GM06990 (cell line): ENCODE data around the gene ARRDC1.

Experiments
- DNase-seq: peaks from one replicate; pipeline ENCODE4 v3.0.0-alpha.2; 2011; ENCODE audit not compliant: insufficient read length; ENCODE audit errors: extremely low read depth
- H3K27me3 ChIP-seq: replicated peaks from 2 replicates; pipeline ENCODE4 v1.6.0; 2011; ENCODE audit warnings: low read length; ENCODE audit not compliant: control insufficient read depth, insufficient read depth
- H3K36me3 ChIP-seq: 2 replicates; pipeline ENCODE4 v1.5.1; 2011; ENCODE audit warnings: low read length; ENCODE audit not compliant: control insufficient read depth, insufficient read depth
- H3K4me3 ChIP-seq: replicated peaks from 2 replicates; pipeline ENCODE4 v1.5.1; 2011; ENCODE audit warnings: low read depth, mild to moderate bottlenecking, control low read depth, low read length
- TF ChIP-seq, protein P1 (sequence below): IDR thresholded peaks from 2 replicates; pipeline ENCODE4 v1.5.1; 2011; ENCODE audit warnings: low read length, control low read depth, mild to moderate bottlenecking, inconsistent platforms; ENCODE audit not compliant: insufficient read depth, poor library complexity, severe bottlenecking

ARRDC1 gene

DNA sequence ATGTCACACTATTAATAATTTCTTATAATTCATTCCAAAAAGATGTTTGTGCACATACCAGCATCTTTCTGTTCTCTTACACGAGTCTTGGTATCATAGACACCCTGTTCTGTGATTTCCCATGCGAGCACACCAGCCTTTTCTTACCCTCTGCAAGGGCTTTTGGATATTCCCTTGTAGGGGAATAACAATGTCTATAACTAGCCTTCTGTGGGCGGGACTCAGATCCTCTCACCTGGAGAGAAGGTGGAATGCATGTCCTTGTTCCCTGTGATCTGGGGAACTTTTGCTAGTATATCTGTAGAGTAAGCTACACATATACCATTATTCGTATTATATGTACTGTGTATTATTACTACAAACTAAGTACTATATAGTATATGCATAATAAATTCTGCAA, 58.1 kb downstream of the ARRDC1 start:
- Histone ChIP-seq H3K27me3 (no peaks in the 10 kb centered on the region), H3K4me3 (no peak overlapping the region), H3K36me3 (peaks cover 1% of the 10 kb centered on the region)
- no peak for DNase-seq
- TF ChIP-seq, protein P1, sequence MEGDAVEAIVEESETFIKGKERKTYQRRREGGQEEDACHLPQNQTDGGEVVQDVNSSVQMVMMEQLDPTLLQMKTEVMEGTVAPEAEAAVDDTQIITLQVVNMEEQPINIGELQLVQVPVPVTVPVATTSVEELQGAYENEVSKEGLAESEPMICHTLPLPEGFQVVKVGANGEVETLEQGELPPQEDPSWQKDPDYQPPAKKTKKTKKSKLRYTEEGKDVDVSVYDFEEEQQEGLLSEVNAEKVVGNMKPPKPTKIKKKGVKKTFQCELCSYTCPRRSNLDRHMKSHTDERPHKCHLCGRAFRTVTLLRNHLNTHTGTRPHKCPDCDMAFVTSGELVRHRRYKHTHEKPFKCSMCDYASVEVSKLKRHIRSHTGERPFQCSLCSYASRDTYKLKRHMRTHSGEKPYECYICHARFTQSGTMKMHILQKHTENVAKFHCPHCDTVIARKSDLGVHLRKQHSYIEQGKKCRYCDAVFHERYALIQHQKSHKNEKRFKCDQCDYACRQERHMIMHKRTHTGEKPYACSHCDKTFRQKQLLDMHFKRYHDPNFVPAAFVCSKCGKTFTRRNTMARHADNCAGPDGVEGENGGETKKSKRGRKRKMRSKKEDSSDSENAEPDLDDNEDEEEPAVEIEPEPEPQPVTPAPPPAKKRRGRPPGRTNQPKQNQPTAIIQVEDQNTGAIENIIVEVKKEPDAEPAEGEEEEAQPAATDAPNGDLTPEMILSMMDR, result no peak

DNA sequence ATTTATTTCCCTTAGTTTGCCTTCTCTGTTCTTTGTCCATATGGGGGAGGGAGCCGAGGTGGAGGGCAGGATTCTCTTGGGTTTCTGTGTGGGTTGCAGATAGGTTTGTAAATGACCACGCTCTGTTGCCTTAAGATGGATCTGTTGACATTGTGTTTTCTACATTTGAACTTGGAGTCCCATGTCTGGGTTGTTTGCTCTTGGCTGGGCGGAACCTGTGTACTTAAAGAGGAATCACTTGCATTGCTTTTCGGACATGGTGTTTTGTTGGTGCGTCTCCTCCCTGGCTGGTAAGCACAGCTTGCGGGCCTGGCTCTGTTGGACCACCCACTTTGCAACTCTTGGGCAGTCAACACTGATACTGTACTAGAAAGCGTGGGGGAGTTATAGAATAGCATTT, 59.2 kb downstream of the ARRDC1 start:
- TF ChIP-seq, protein P1, result no peak
- peaks cover 4% of the 10 kb centered on the region for H3K36me3 ChIP-seq
- no peak overlapping the region for H3K4me3 ChIP-seq
- no peaks in the 10 kb centered on the region for H3K27me3 ChIP-seq
- no peak for DNase-seq
